Right lobe of liver (tissue), 6 donors: ENCODE data around the gene SYT2. TPM values are rescaled to one million over a fixed set of nuclear protein-coding genes. Genes with fewer than 3 reads are reported as not detected.

Source experiments
- ATAC-seq, 4 donors: fragments of 200-7000 bp; cut with Tn5 transposase; one replicate each; pipeline ENCODE4 v1.9.1; 2020; ENCODE audit warnings: mild to moderate bottlenecking in 4 of 4, moderate library complexity in 4 of 4
- DNase-seq, 3 donors: peaks; one replicate each; pipeline ENCODE4 v3.0.0-alpha.2; 2020
- H3K27ac ChIP-seq, 3 donors: fragments of 200-600 bp; one replicate each; pipeline ENCODE4 v1.8.0; 2022
- H3K27me3 ChIP-seq, 2 donors: fragments of 200-600 bp; one replicate each; pipeline ENCODE4 v1.8.0; 2022
- H3K36me3 ChIP-seq, 4 donors: fragments of 200-600 bp; sonication (generic) in 1 of 4; one replicate each; pipeline versions ENCODE4 v1.5.1 to v1.8.0; 2017 to 2022; ENCODE audit warnings: control low read depth in 1 of 4
- H3K4me1 ChIP-seq, 4 donors: fragments of 200-600 bp; sonication (generic) in 1 of 4; one replicate each; pipeline versions ENCODE4 v1.5.1 to v1.8.0; 2017 to 2022; ENCODE audit warnings: control low read depth in 1 of 4
- H3K4me3 ChIP-seq, 3 donors: fragments of 200-600 bp; one replicate each; pipeline ENCODE4 v1.8.0; 2022
- H3K9me3 ChIP-seq, 4 donors: fragments of 200-600 bp; sonication (generic) in 1 of 4; one replicate each; pipeline versions ENCODE4 v1.5.1 to v1.8.0; 2017 to 2022; ENCODE audit warnings: control low read depth in 1 of 4
- POLR2A ChIP-seq: fragments of 450-650 bp; IDR thresholded peaks from one replicate; pipeline ENCODE4 v1.6.1; 2017; ENCODE audit warnings: antibody characterized with exemption, mild to moderate bottlenecking
- WGBS: methylation state at CpG from one replicate; pipeline ENCODE4 v1.1.6; 2018; ENCODE audit warnings: low coverage, low lambda C conversion rate; ENCODE audit not compliant: insufficient coverage; ENCODE audit errors: missing lambda C conversion rate; 5-methylcytosine and 5-hydroxymethylcytosine counted together
- intact Hi-C, 2 donors: fragments of 100-400 bp; cut with DNase I; formaldehyde crosslinking; loops; one replicate each; pipeline versions ENCODE4 v1.11.2 to v1.14.1; 2022
- total RNA-seq, 6 experiments: library from RNA; depleted of rRNA in 2 of 6; stranded (reverse); fragments of >200 nt in 2 of 6; fragmentation: NEBNext Ultra II Directional in 3 of 6; extraction: Animal tissue kit (Norgen Biotek cat#: 25700) in 3 of 6; gene quantifications; one replicate each; pipeline versions ENCODE4 v1.1.0 to v1.2.4, GENCODE V29; 2016 to 2023
- TF ChIP-seq, protein P1 (sequence below), 4 donors: fragments of 200-600 bp in 3 of 4; fragments of 450-650 bp in 1 of 4; IDR thresholded peaks; one replicate each; pipeline versions ENCODE4 v1.5.1 to v1.8.0; 2016 to 2022; ENCODE audit warnings: antibody characterized with exemption in 4 of 4, mild to moderate bottlenecking in 2 of 4
- donor health status: DM: no; HTN: yes; CAD: no.
- donor health status: DM: no; HTN: no; CAD: no.
- donor health status: DM: no; HTN: no; CAD: no.
- donor health status: DM: no; HTN: yes; CAD: no.
- donor health status: DM: no; HTN: yes; CAD: no.

SYT2 gene
- total RNA-seq, 6 experiments from 2014 or later = not detected

DNA sequence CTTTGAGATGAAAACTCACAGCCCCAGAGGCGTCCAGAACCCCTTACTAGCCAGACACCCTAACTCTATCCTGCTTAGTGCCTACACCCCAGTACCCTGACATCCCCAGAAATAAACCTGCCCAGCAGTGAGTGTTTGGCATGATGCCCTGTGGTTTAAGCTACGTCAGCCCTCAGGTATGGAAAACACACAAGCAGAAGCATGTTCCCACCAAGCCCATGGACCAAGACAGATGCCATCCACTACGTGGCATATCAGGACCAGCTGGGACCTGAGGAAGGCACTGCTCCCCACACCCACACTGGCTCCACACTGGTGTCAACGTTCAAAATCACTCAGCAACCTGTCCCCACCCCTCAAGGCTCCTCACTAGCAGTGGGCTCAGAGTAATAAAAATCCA, 116.4 kb downstream of the SYT2 start:
- Histone ChIP-seq H3K27me3 (no peaks in the 10 kb centered on the region), H3K27ac (no peak overlapping the region), H3K4me3 (no peak overlapping the region), H3K36me3 (no peaks in the 10 kb centered on the region), H3K9me3 (no peaks in the 10 kb centered on the region), H3K4me1 (no peaks in the 10 kb centered on the region)
- DNase-seq (no peak), ATAC-seq (no peak)
- WGBS = 69% methylated on average over 2 of the region's 4 CpGs
- no peak for TF ChIP-seq POLR2A
- TF ChIP-seq, protein P1, sequence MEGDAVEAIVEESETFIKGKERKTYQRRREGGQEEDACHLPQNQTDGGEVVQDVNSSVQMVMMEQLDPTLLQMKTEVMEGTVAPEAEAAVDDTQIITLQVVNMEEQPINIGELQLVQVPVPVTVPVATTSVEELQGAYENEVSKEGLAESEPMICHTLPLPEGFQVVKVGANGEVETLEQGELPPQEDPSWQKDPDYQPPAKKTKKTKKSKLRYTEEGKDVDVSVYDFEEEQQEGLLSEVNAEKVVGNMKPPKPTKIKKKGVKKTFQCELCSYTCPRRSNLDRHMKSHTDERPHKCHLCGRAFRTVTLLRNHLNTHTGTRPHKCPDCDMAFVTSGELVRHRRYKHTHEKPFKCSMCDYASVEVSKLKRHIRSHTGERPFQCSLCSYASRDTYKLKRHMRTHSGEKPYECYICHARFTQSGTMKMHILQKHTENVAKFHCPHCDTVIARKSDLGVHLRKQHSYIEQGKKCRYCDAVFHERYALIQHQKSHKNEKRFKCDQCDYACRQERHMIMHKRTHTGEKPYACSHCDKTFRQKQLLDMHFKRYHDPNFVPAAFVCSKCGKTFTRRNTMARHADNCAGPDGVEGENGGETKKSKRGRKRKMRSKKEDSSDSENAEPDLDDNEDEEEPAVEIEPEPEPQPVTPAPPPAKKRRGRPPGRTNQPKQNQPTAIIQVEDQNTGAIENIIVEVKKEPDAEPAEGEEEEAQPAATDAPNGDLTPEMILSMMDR (IDR thresholded peaks at IDR 0.05) = no peak
- intact Hi-C loops = no loop called here

DNA sequence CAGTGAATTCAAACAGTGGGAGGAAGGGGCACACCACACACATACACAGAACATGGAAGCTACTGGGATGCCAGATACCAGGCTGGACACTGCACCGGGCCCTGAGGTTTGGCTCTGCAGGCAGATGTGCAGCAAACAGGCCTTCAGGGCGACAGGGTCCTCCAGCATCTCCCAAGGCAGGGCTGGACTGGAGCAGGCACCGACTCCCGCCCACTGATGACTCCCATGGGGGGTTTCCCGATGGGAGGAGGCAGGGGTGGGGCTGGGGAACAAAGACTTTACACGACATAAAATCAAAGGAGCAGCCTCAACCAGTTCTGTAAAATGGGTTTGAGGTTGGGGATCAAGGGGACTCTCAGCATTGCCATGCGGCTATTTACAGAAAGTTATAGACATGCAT, 118.1 kb downstream of the SYT2 start:
- no peak for DNase-seq
- no peaks in the 10 kb centered on the region for H3K4me1 ChIP-seq
- TF ChIP-seq POLR2A = no peak
- TF ChIP-seq, protein P1 (IDR thresholded peaks at IDR 0.05) = no peak
- H3K4me3 ChIP-seq = no peak overlapping the region
- H3K36me3 ChIP-seq = no peaks in the 10 kb centered on the region
- no peaks in the 10 kb centered on the region for H3K27me3 ChIP-seq
- no peak for ATAC-seq
- 87% methylated on average over 3 of the region's 7 CpGs for WGBS
- intact Hi-C loops = no loop called here
- no peaks in the 10 kb centered on the region for H3K9me3 ChIP-seq
- H3K27ac ChIP-seq = no peak overlapping the region

DNA sequence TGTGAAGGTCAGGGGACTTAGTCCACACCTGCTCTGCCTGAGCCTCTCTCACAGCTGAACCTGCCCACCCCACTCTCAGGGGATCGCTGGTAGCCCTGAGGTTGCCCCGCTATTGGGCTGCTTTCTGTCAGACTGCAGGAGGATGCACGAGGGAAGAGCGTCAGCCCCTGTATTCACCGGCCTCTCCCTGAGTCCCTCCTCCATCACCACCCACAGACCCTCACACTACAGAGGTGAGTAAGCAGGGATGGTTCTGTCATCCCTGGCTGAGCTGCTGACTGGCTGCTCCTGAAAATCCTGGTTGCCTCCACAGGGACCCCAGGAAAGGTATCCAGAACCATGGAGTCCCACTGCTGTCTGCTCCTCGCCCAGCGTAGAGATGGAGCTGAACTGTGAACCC, 118.7 kb downstream of the SYT2 start:
- TF ChIP-seq POLR2A = no peak
- TF ChIP-seq, protein P1 (IDR thresholded peaks at IDR 0.05) = no peak
- Histone ChIP-seq H3K36me3 (no peaks in the 10 kb centered on the region), H3K27ac (no peak overlapping the region), H3K27me3 (no peaks in the 10 kb centered on the region), H3K9me3 (no peaks in the 10 kb centered on the region), H3K4me1 (no peaks in the 10 kb centered on the region), H3K4me3 (no peak overlapping the region)
- intact Hi-C loops = no loop called here
- no peak for ATAC-seq
- no peak for DNase-seq
- WGBS = 100% methylated on average over 1 of the region's 7 CpGs

DNA sequence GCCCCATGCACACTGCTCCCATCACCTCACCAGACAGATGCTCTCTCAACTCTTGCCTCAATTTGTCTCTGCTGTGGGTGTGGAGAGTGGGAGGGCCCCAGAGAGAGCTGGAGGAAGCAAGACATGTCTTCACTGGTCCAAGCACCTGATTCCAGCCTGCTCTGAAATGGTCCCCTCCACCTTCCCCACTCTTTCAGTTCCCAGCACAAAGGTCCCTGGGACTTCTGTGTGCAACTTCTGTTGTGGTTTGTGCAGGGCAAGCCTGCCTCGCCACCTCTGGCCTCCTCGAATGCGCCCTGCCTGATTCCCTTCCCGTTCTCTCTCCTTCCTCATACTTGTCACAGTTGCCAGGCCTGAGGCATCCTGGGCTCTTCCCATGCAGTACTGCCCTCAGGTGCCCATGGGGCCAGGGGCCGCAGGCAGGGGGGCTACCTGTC, 119.3 kb downstream of the SYT2 start:
- Histone ChIP-seq H3K27me3 (no peaks in the 10 kb centered on the region), H3K27ac (no peak overlapping the region), H3K4me1 (no peaks in the 10 kb centered on the region), H3K36me3 (no peaks in the 10 kb centered on the region), H3K9me3 (no peaks in the 10 kb centered on the region), H3K4me3 (no peak overlapping the region)
- intact Hi-C loops = no loop called here
- ATAC-seq (no peak), DNase-seq (no peak)
- WGBS = 100% methylated on average over 1 of the region's 5 CpGs
- TF ChIP-seq, protein P1 (IDR thresholded peaks at IDR 0.05) = no peak
- no peak for TF ChIP-seq POLR2A

DNA sequence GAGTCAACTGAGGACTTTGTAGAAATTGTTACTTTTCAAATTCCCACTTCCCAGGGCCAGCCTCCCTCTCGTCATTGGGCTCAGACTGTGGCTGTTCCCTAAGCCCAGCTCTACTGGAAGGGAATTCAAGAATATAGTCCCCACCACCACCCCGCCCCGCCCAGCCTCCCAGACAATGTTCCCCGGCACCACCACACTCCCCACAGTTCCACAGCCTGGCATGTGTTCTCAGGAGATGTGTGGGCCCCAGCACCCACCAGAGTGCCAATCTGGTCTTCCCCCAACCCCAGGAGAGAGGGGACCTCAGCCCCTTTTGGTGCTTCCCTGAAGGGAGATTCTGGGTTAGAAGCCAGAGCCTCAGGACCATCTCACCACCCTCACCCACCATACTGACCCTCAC, 120.1 kb downstream of the SYT2 start:
- peak overlapping the region; percentile 31 to 40 (median 31) for H3K27ac ChIP-seq
- ATAC-seq = no peak
- H3K4me1 ChIP-seq = no peaks in the 10 kb centered on the region
- WGBS = 100% methylated on average over 4 of the region's 4 CpGs
- intact Hi-C loops = no loop called here
- no peaks in the 10 kb centered on the region for H3K9me3 ChIP-seq
- no peak for TF ChIP-seq POLR2A
- TF ChIP-seq, protein P1 (IDR thresholded peaks at IDR 0.05) = no peak
- DNase-seq = no peak
- H3K27me3 ChIP-seq = no peaks in the 10 kb centered on the region
- no peak overlapping the region for H3K4me3 ChIP-seq
- no peaks in the 10 kb centered on the region for H3K36me3 ChIP-seq
